Smooth muscle cell (in vitro differentiated cells): ENCODE results near the gene HSF5. TPM values are rescaled to one million over a fixed set of nuclear protein-coding genes. Genes with fewer than 3 reads are reported as not detected.

ENCODE experiments used
- DNase-seq: peaks from one replicate; lab custom pipeline; 2025; ENCODE audit not compliant: unreplicated experiment; lab: John Stamatoyannopoulos, UW
- H2AFZ ChIP-seq: fragments of 200-600 bp; sonication (generic); 2 replicates; pipeline ENCODE4 v1.6.0; 2016; ENCODE audit warnings: antibody characterized with exemption, low read depth, mild to moderate bottlenecking
- H3F3A ChIP-seq: fragments of 200-600 bp; sonication (generic); 2 replicates; pipeline ENCODE4 v1.6.0; 2017; ENCODE audit warnings: antibody characterized with exemption, low read depth
- H3K27ac ChIP-seq: fragments of 200-600 bp; sonication (generic); 2 replicates; pipeline ENCODE4 v1.5.1; 2016; ENCODE audit warnings: low read depth, mild to moderate bottlenecking
- H3K27me3 ChIP-seq: fragments of 200-600 bp; sonication (generic); 2 replicates; pipeline ENCODE4 v1.6.1; 2016; ENCODE audit warnings: low read depth, mild to moderate bottlenecking
- H3K36me3 ChIP-seq: fragments of 200-600 bp; sonication (generic); 2 replicates; pipeline ENCODE4 v1.5.1; 2016; ENCODE audit warnings: low read depth
- H3K4me1 ChIP-seq: fragments of 200-600 bp; sonication (generic); 2 replicates; pipeline ENCODE4 v1.5.1; 2016; ENCODE audit warnings: low read depth
- H3K4me2 ChIP-seq: fragments of 200-600 bp; sonication (generic); 2 replicates; pipeline ENCODE4 v1.6.0; 2016; ENCODE audit warnings: mild to moderate bottlenecking
- H3K4me3 ChIP-seq: fragments of 200-600 bp; sonication (generic); 2 replicates; pipeline ENCODE4 v1.5.1; 2016; ENCODE audit warnings: mild to moderate bottlenecking
- H3K79me2 ChIP-seq: fragments of 200-600 bp; sonication (generic); 2 replicates; pipeline ENCODE4 v1.6.0; 2016; ENCODE audit warnings: low read depth, mild to moderate bottlenecking
- H3K9ac ChIP-seq: fragments of 200-600 bp; sonication (generic); 2 replicates; pipeline ENCODE4 v1.6.0; 2016; ENCODE audit warnings: low read depth
- H3K9me3 ChIP-seq: fragments of 200-600 bp; sonication (generic); replicated peaks from 2 replicates; pipeline ENCODE4 v1.5.1; 2016; ENCODE audit warnings: low read depth
- H4K20me1 ChIP-seq: fragments of 200-600 bp; sonication (generic); 2 replicates; pipeline ENCODE4 v1.6.0; 2016; ENCODE audit warnings: low read depth
- CTCF ChIP-seq: fragments of 200-600 bp; sonication (generic); IDR thresholded peaks from 2 replicates; pipeline ENCODE4 v1.5.1; 2017; ENCODE audit warnings: borderline replicate concordance, mild to moderate bottlenecking, antibody characterized with exemption; ENCODE audit not compliant: insufficient read depth, poor library complexity, severe bottlenecking
- WGBS: methylation state at CpG from one replicate; pipeline ENCODE4 v1.1.7; 2016; ENCODE audit warnings: low lambda C conversion rate; 5-methylcytosine and 5-hydroxymethylcytosine counted together
- polyA plus RNA-seq: library from polyadenylated mRNA; unstranded; fragments of >200 nt; fragmentation: Nextera tagmentation; extraction: Ambion mirVana; gene quantifications from 2 replicates; pipeline ENCODE4 v1.2.1, GENCODE V29; 2016
- total RNA-seq: library from RNA; depleted of rRNA; stranded (reverse); fragments of >200 nt; gene quantifications from 2 replicates; pipeline ENCODE4 v1.2.3, GENCODE V29; 2014

Gene HSF5
- total and polyA plus RNA-seq, 2 experiments from 2014 or later, result not detected

- peaks cover 24% of the 10 kb centered on the region for H3K4me1 ChIP-seq
- peak overlapping the region; percentile 84 for H3K4me2 ChIP-seq
- H3K79me2 ChIP-seq, result no peaks in the 10 kb centered on the region
- DNase-seq, result peak; percentile 97
- H3K27ac ChIP-seq, result peak overlapping the region; percentile 71
- H3K9me3 ChIP-seq, result no peaks in the 10 kb centered on the region
- H3K36me3 ChIP-seq, result no peaks in the 10 kb centered on the region
- H3K9ac ChIP-seq, result peak overlapping the region; percentile 43
- peaks cover 17% of the 10 kb centered on the region for H3F3A ChIP-seq
- WGBS, result under 1% methylated on average over 39 of the region's 39 CpGs
- TF ChIP-seq CTCF, result no peak
- peak overlapping the region; percentile 81 for H2AFZ ChIP-seq
- peaks cover 8% of the 10 kb centered on the region for H4K20me1 ChIP-seq
- peak overlapping the region; percentile 64 for H3K4me3 ChIP-seq
- no peaks in the 10 kb centered on the region for H3K27me3 ChIP-seq
Observed at GRCh38 chr17:58517928-58518609, 29.9 kb upstream of the HSF5 start.

GRCh38 chr17:58517378-58517927, 29.2 kb upstream of the HSF5 start:
- no peaks in the 10 kb centered on the region for H3K9me3 ChIP-seq
- H3K27ac ChIP-seq, result peak overlapping the region; percentile 71
- peaks cover 8% of the 10 kb centered on the region for H4K20me1 ChIP-seq
- 5% methylated on average over 19 of the region's 27 CpGs for WGBS
- no peaks in the 10 kb centered on the region for H3K79me2 ChIP-seq
- H3K4me2 ChIP-seq, result peak overlapping the region; percentile 84
- H3F3A ChIP-seq, result peaks cover 17% of the 10 kb centered on the region
- DNase-seq, result no peak
- peaks cover 24% of the 10 kb centered on the region for H3K4me1 ChIP-seq
- peak overlapping the region; percentile 65 for H3K9ac ChIP-seq
- H3K27me3 ChIP-seq, result no peaks in the 10 kb centered on the region
- no peaks in the 10 kb centered on the region for H3K36me3 ChIP-seq
- H3K4me3 ChIP-seq, result peak overlapping the region; percentile 62
- TF ChIP-seq CTCF, result no peak
- peak overlapping the region; percentile 66 for H2AFZ ChIP-seq

GRCh38 chr17:58516644-58517377, 28.6 kb upstream of the HSF5 start:
- no peaks in the 10 kb centered on the region for H3K27me3 ChIP-seq
- WGBS, result 68% methylated on average over 2 of the region's 2 CpGs

More at GRCh38 chr17:58516644-58517377, 28.6 kb upstream of the HSF5 start:
- H3K4me3 ChIP-seq, result peak overlapping the region; percentile 62
- H3K4me2 ChIP-seq, result peak overlapping the region; percentile 84
- peak overlapping the region; percentile 71 for H3K27ac ChIP-seq
- H3K9ac ChIP-seq, result peak overlapping the region; percentile 65
- peaks cover 17% of the 10 kb centered on the region for H3F3A ChIP-seq
- no peak for TF ChIP-seq CTCF
- H3K79me2 ChIP-seq, result no peaks in the 10 kb centered on the region
- H3K36me3 ChIP-seq, result no peaks in the 10 kb centered on the region
- H2AFZ ChIP-seq, result peak overlapping the region; percentile 66
- H3K9me3 ChIP-seq, result no peaks in the 10 kb centered on the region
- no peak for DNase-seq
- peaks cover 8% of the 10 kb centered on the region for H4K20me1 ChIP-seq
- H3K4me1 ChIP-seq, result peaks cover 24% of the 10 kb centered on the region
